22Rv1 (cell line): Measurements from ENCODE around the gene TRIM43B.
"Not testable (repeated sequence)": the region's sequence is repeated elsewhere in the genome, so short reads cannot be mapped to it uniquely, and the experiment has no call there.

Experiments
- ZFX ChIP-seq: fragments of 450-650 bp; IDR thresholded peaks from 2 replicates; pipeline ENCODE4 v1.6.1; 2017; ENCODE audit warnings: antibody characterized with exemption, borderline replicate concordance
- TF ChIP-seq, protein P1 (sequence below): fragments of 450-650 bp; IDR thresholded peaks from 2 replicates; pipeline ENCODE4 v1.5.1; 2017; ENCODE audit warnings: mild to moderate bottlenecking

DNA sequence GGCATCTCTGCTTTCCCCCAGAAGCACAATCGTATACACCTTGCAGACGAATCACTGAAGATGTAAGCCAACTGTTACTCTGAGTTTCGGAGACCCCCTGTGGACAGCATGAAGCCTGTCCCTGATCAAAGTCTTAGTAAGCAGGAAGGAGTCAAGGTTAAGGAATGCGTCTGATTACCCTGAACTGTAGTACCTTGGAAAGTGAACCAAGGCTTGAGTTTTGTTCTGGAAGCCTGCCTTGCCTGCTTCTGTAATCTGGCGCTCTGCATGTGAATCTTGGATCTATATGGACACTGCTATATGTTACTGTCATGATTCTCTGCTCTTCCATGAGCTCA is 48.7 kb downstream of the TRIM43B start:
- TF ChIP-seq, protein P1, sequence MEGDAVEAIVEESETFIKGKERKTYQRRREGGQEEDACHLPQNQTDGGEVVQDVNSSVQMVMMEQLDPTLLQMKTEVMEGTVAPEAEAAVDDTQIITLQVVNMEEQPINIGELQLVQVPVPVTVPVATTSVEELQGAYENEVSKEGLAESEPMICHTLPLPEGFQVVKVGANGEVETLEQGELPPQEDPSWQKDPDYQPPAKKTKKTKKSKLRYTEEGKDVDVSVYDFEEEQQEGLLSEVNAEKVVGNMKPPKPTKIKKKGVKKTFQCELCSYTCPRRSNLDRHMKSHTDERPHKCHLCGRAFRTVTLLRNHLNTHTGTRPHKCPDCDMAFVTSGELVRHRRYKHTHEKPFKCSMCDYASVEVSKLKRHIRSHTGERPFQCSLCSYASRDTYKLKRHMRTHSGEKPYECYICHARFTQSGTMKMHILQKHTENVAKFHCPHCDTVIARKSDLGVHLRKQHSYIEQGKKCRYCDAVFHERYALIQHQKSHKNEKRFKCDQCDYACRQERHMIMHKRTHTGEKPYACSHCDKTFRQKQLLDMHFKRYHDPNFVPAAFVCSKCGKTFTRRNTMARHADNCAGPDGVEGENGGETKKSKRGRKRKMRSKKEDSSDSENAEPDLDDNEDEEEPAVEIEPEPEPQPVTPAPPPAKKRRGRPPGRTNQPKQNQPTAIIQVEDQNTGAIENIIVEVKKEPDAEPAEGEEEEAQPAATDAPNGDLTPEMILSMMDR: not testable (repeated sequence)
- TF ChIP-seq ZFX: not testable (repeated sequence)
